NCI-H2029 treated with DMSO at 0.1 percent for 48 hours (cell line): ENCODE results near the gene BIN2.
"Not testable (repeated sequence)": the region's sequence is repeated elsewhere in the genome, so short reads cannot be mapped to it uniquely, and the experiment has no call there.

Experiments
- DNase-seq: peaks from one replicate; lab custom pipeline; 2025; lab: John Stamatoyannopoulos, UW

BIN2 gene

DNA sequence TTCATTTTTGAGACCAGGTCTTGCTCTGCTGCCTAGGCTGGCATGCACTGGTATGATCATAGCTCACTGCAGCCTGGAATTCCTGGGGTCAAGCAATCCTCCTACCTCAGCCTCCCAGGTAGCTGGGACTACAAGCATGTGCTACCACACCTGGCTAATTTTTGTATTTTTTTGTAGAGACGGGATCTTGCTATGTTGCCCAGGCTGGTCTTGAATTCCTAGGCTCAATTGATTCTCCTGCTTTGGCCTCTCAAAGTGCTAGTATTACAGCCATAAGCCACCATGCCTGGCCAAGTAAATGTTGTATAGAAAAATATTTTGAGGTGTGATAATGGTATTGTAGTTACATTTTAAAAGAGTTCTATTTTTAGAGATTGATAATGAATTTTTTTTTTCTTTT lies 12.6 kb downstream of the BIN2 start:
- no peak for DNase-seq

- no peak for DNase-seq
These were observed 16.1 kb downstream of the BIN2 start for GRCh38 chr12:51307655-51308593.

GRCh38 chr12:51306507-51306906 lies 17.5 kb downstream of the BIN2 start:
- DNase-seq = no peak

GRCh38 chr12:51300768-51301167 lies 23.2 kb downstream of the BIN2 start:
- DNase-seq = not testable (repeated sequence)

- DNase-seq = no peak
These were observed 28.3 kb downstream of the BIN2 start for GRCh38 chr12:51295651-51296050.

DNA sequence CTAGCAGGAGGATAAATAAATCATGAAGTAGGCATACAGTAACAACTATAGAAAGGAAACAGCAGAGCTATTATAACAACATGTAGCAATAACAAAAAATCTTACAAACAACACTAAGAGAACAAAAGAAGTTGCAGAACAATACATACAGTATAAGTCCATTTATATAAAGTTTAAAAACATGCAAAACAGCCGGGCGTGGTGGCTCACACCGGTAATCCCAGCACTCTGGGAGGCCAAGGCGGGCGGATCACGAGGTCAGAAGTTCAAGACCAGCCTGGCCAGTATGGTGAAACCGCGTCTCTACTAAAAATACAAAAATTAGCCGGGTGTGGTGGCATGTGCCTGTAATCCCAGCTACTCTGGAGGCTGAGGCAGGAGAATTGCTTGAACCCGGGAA lies 29.9 kb downstream of the BIN2 start:
- not testable (repeated sequence) for DNase-seq

GRCh38 chr12:51293696-51294095 lies 30.3 kb downstream of the BIN2 start:
- DNase-seq = no peak

GRCh38 chr12:51291603-51292513 lies 32.1 kb downstream of the BIN2 start:
- DNase-seq = not testable (repeated sequence)

- no peak for DNase-seq
These were observed 38.1 kb downstream of the BIN2 start for GRCh38 chr12:51285843-51286242.

GRCh38 chr12:51281202-51281924 lies 42.6 kb downstream of the BIN2 start:
- no peak for DNase-seq

DNA sequence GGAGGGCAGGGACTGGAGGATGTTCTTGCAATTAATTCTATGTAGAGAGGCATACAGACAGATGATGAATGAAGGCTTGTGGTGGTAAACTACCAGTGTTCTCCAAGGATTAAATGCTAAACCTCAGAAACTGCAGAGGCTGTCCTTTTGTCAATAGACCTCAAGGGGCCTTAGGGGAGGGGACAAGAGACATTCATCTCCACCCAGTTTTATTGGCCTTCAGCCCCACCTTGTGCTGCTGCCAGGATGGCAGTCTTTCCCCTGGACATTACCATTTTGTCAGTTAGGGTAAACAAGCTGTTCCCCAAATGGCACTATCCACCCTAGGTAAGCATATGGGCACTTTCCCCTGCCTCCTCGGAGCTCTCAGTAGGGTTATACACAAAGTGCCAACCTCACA lies 48.9 kb downstream of the BIN2 start:
- DNase-seq = no peak

DNA sequence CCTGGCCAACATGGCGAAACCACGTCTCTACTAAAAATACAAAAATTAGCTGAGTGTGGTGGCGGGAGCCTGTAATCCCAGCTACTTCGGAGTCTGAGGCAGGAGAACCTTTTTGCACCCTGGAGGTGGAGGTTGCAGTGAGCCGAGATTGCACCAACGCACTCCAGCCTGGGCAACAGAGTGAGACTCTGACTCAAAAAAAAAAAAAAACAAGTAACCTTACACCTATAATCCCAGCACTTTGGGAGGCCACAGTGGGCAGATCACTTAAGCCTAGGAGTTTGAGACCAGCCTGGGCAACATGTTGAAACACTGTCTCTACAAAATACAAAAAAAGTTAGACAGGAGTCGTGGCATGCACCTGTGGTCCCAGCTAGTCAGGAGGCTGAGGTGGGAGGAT lies 51.2 kb downstream of the BIN2 start:
- not testable (repeated sequence) for DNase-seq

DNA sequence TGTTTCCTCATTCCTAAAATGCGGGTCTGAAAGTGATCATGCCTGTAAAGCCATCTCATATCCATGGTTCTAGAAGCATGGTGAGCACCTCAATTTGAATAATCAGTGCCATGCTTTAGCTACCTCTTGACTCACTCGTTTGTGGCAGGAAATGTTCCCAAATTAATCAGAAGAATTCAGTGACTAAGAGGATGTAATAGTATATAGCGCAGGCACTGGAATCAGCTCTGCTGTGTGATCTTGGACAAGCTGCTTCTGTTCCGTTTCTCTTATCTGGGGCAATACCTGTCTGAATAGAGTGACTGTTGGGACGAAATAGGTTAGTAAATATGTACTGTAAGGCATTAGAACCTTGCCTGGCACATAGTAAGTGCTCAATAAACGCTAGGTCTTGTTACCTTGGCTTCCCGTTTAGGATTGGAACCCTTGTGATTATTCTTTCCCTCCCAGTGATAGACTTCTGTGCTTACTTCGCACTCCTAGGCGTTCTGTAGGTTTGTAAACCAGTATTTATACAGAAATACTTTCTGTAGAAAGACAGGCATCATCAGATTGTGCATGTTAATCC lies 52.9 kb downstream of the BIN2 start:
- no peak for DNase-seq

- DNase-seq = peak; percentile 18
These were observed 53.7 kb downstream of the BIN2 start, which contains the start of gene SMAGP for GRCh38 chr12:51270067-51270950. TSS of gene SMAGP (minus strand) at chr12:51270415. CDS start at chr12:51269278, 1,137 bp downstream.

GRCh38 chr12:51269174-51270066 lies 54.6 kb downstream of the BIN2 start:
- DNase-seq = no peak

DNA sequence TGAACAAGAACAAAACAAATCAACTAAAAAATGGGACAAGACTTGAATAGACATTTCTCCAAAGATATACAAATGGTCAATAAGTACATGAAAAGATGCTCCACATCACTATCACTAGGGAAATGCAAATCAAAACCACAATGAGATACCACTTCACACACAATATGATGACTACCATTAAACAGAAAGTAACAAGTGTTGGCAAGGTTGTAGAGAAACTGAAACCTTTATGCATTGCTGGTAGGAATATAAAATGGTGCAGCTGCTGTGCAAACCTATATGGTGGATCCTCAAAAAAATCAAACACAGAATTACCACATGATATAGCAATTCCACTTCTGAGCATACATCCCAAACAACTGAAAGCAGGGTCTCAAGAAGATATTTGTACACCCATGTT lies 59.0 kb downstream of the BIN2 start:
- DNase-seq = no peak

DNA sequence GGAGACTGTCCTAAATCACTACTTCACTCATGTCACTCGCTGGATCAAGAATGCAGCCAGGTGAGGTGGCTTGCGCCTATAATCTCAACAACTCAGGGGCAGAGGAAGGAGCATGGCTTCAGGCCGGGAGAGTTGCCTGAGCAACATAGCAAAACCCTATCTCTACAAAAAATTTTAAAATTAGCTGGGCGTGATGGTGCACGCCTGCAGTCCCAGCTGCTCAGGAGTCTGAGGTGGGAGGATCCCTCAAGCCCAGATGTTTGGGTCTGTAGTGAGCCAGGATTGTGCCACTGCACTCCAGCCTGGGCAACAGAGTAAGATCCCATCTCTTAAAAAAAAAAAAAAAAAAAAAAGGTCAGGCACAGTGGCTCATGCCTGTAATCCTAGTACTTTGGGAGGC lies 59.7 kb downstream of the BIN2 start:
- no peak for DNase-seq

DNA sequence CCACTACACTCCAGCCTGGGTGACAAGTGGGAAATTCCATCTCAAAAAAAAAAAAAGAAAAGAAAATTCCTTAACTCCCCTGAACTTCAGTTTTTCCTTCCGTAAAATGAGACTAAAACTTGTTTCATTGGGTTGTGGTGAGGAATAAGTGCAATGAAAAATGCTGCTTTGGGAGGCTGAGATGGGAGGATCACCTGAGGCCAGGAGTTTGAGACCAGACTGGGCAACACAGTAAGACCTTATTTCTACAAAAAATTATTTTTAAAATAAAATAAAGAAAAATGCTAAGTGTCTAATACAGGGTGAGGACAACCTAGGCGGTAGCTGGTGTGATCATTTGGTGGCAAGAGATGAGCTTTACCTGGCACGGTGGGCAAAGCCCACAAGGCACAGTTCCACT lies 60.6 kb downstream of the BIN2 start:
- no peak for DNase-seq

- no peak for DNase-seq
These were observed 61.2 kb downstream of the BIN2 start for GRCh38 chr12:51262758-51263177.

GRCh38 chr12:51259600-51259999 lies 64.4 kb downstream of the BIN2 start:
- not testable (repeated sequence) for DNase-seq
